K562 (cell line): ENCODE measurements around the gene NISCH. TPM values are rescaled to one million over a fixed set of nuclear protein-coding genes. Genes with fewer than 3 reads are reported as not detected.

Experiments used
- E2F6 ChIP-seq, 2 experiments: IDR thresholded peaks; 2 replicates each; pipeline ENCODE4 v1.6.1; 2011; ENCODE audit warnings: borderline replicate concordance in 1 of 2, control low read depth in 1 of 2, low read depth in 1 of 2, low read length in 1 of 2, mild to moderate bottlenecking in 1 of 2, mixed read lengths in 1 of 2, moderate library complexity in 1 of 2; ENCODE audit not compliant: insufficient read depth in 1 of 2, insufficient read length in 1 of 2, poor library complexity in 1 of 2, severe bottlenecking in 1 of 2; ENCODE audit errors: extremely low read depth in 1 of 2
- EP300 ChIP-seq: IDR thresholded peaks from 2 replicates; pipeline ENCODE4 v1.6.1; 2012; ENCODE audit warnings: low read length, improper control_type of control experiment
- ESRRB ChIP-seq: fragments of 250-450 bp; sonication (Bioruptor Pico); IDR thresholded peaks from 2 replicates; pipeline ENCODE4 v1.5.0; 2020; ENCODE audit warnings: mild to moderate bottlenecking, moderate library complexity, borderline replicate concordance
- L3MBTL2 ChIP-seq: fragments of 450-650 bp; IDR thresholded peaks from 2 replicates; pipeline ENCODE4 v1.6.1; 2016; ENCODE audit warnings: mild to moderate bottlenecking, moderate library complexity
- MTA3 ChIP-seq: fragments of 450-650 bp; formaldehyde crosslinking; IDR thresholded peaks from 2 replicates; pipeline ENCODE4 v1.6.1; 2017; ENCODE audit warnings: mild to moderate bottlenecking, borderline replicate concordance
- NR2C1 ChIP-seq, 2 experiments: fragments of 450-650 bp; IDR thresholded peaks; 2 replicates each; pipeline ENCODE4 v1.6.1; 2017; ENCODE audit warnings: mild to moderate bottlenecking in 2 of 2, antibody characterized with exemption in 1 of 2, inconsistent platforms in 1 of 2, missing compliant biosample characterization in 1 of 2, missing genetic modification characterization in 1 of 2
- TCF7 ChIP-seq: sonication (generic); IDR thresholded peaks from 2 replicates; pipeline ENCODE4 v1.6.1; 2016; ENCODE audit warnings: antibody characterized with exemption, borderline replicate concordance
- TFAP4 ChIP-seq: sonication (generic); formaldehyde crosslinking; IDR thresholded peaks from 2 replicates; pipeline ENCODE4 v1.8.0; 2022; ENCODE audit warnings: missing genetic modification reagents, mild to moderate bottlenecking, moderate library complexity, borderline replicate concordance
- ZFX ChIP-seq: sonication (generic); formaldehyde crosslinking; IDR thresholded peaks from 2 replicates; pipeline ENCODE4 v1.8.0; 2022; ENCODE audit warnings: mild to moderate bottlenecking, missing genetic modification reagents, moderate library complexity
- ZNF740 ChIP-seq, 3 experiments: fragments of 200-800 bp in 1 of 3; sonication (Bioruptor generic) in 1 of 3; sonication (generic) in 1 of 3; formaldehyde crosslinking in 1 of 3; IDR thresholded peaks; 2 replicates each; pipeline versions ENCODE4 v1.6.1 to v1.8.0; 2016 to 2022; ENCODE audit warnings: mild to moderate bottlenecking in 2 of 3, missing compliant biosample characterization in 2 of 3, missing genetic modification characterization in 2 of 3, missing genetic modification reagents in 1 of 3
- polyA plus RNA-seq, 8 experiments: library from polyadenylated mRNA; depleted of rRNA in 4 of 8; stranded (reverse) in 5 of 8; unstranded in 3 of 8; fragments of >200 nt; fragmentation: Nextera tagmentation in 2 of 8; fragmentation: Illumina TruSeq in 1 of 8; extraction: Ambion mirVana in 2 of 8; extraction: Trizol in 1 of 8; gene quantifications; 2 replicates each; pipeline versions ENCODE4 v1.2.1 to v1.2.3, GENCODE V29; 2011 to 2014; ENCODE audit warnings: inconsistent platforms in 1 of 8, missing spikeins in 1 of 8
- total RNA-seq, 7 experiments: library from RNA; depleted of rRNA in 6 of 7; stranded (reverse); fragments of >200 nt in 6 of 7; fragmentation: Illumina TruSeq in 2 of 7; extraction: Trizol in 2 of 7; gene quantifications; 2 replicates each; pipeline versions ENCODE4 v1.2.1 to v1.2.3, GENCODE V29; 2011 to 2021; ENCODE audit warnings: low replicate concordance in 1 of 7
- TF ChIP-seq, protein P1 (sequence below), 2 experiments: fragments of 450-650 bp in 1 of 2; sonication (generic) in 1 of 2; formaldehyde crosslinking; conservative IDR thresholded peaks; 2 replicates each; pipeline versions ENCODE4 v1.4.0 to v1.8.1; 2020 to 2022; ENCODE audit warnings: mild to moderate bottlenecking in 1 of 2, missing genetic modification reagents in 1 of 2
- TF ChIP-seq, protein P2 (sequence below): fragments of 450-650 bp; IDR thresholded peaks from 2 replicates; pipeline ENCODE4 v1.6.1; 2018; ENCODE audit warnings: mild to moderate bottlenecking, low read depth; ENCODE audit not compliant: partially characterized antibody
- TF ChIP-seq, protein P3 (sequence below): fragments of 150-350 bp; conservative IDR thresholded peaks from 2 replicates; pipeline ENCODE4 v1.6.1; 2014; ENCODE audit warnings: low read length
- TF ChIP-seq, protein P4 (sequence below): sonication (generic); IDR thresholded peaks from 2 replicates; pipeline ENCODE4 v1.6.1; 2016

The NISCH gene
- total and polyA plus RNA-seq, 9 of the 15 experiments (the other 6 are each of a cell fraction or from before 2014, with no cell fraction given), result 0.44 to 43.5 (median 23.4) TPM

- TF ChIP-seq ESRRB (CRISPR knock-in tag) (no peak), ZFX (peak; percentile 35; the same call in 1 of the 2 replicates), E2F6 (IDR thresholded peaks at IDR 0.05; ENCODE audit: borderline replicate concordance in 1 of 2, extremely low read depth in 1 of 2, insufficient read depth in 1 of 2, insufficient read length in 1 of 2, low read depth in 1 of 2, low read length in 1 of 2, poor library complexity in 1 of 2, severe bottlenecking in 1 of 2) (peak in 1 of 2 experiments; percentile 33), TFAP4 (CRISPR knock-in tag) (peak; percentile 47; the same call in 1 of the 2 replicates), MTA3 (0 out of 2 replicates have a peak, but pooled peaks have one; percentile 27), ZNF740 (CRISPR knock-in tag; IDR thresholded peaks at IDR 0.05) (no peak), ZNF740 (tag; IDR thresholded peaks at IDR 0.05) (no peak), TCF7 (no peak), EP300 (no peak), L3MBTL2 (no peak), NR2C1 (IDR thresholded peaks at IDR 0.05) (peak; percentile 96), NR2C1 (tag; IDR thresholded peaks at IDR 0.05) (peak; percentile 96)
- TF ChIP-seq, protein P1, sequence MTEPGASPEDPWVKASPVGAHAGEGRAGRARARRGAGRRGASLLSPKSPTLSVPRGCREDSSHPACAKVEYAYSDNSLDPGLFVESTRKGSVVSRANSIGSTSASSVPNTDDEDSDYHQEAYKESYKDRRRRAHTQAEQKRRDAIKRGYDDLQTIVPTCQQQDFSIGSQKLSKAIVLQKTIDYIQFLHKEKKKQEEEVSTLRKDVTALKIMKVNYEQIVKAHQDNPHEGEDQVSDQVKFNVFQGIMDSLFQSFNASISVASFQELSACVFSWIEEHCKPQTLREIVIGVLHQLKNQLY (CRISPR knock-in tag; conservative IDR thresholded peaks at IDR 0.05), result no peak
- TF ChIP-seq, protein P2, sequence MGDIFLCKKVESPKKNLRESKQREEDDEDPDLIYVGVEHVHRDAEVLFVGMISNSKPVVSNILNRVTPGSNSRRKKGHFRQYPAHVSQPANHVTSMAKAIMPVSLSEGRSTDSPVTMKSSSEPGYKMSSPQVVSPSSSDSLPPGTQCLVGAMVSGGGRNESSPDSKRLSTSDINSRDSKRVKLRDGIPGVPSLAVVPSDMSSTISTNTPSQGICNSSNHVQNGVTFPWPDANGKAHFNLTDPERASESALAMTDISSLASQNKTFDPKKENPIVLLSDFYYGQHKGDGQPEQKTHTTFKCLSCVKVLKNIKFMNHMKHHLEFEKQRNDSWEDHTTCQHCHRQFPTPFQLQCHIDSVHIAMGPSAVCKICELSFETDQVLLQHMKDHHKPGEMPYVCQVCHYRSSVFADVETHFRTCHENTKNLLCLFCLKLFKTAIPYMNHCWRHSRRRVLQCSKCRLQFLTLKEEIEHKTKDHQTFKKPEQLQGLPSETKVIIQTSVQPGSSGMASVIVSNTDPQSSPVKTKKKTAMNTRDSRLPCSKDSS, result no peak
- TF ChIP-seq, protein P3, sequence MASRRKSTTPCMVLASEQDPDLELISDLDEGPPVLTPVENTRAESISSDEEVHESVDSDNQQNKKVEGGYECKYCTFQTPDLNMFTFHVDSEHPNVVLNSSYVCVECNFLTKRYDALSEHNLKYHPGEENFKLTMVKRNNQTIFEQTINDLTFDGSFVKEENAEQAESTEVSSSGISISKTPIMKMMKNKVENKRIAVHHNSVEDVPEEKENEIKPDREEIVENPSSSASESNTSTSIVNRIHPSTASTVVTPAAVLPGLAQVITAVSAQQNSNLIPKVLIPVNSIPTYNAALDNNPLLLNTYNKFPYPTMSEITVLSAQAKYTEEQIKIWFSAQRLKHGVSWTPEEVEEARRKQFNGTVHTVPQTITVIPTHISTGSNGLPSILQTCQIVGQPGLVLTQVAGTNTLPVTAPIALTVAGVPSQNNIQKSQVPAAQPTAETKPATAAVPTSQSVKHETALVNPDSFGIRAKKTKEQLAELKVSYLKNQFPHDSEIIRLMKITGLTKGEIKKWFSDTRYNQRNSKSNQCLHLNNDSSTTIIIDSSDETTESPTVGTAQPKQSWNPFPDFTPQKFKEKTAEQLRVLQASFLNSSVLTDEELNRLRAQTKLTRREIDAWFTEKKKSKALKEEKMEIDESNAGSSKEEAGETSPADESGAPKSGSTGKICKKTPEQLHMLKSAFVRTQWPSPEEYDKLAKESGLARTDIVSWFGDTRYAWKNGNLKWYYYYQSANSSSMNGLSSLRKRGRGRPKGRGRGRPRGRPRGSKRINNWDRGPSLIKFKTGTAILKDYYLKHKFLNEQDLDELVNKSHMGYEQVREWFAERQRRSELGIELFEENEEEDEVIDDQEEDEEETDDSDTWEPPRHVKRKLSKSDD, result no peak
- TF ChIP-seq, protein P4, sequence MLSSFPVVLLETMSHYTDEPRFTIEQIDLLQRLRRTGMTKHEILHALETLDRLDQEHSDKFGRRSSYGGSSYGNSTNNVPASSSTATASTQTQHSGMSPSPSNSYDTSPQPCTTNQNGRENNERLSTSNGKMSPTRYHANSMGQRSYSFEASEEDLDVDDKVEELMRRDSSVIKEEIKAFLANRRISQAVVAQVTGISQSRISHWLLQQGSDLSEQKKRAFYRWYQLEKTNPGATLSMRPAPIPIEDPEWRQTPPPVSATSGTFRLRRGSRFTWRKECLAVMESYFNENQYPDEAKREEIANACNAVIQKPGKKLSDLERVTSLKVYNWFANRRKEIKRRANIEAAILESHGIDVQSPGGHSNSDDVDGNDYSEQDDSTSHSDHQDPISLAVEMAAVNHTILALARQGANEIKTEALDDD, result no peak
Observed at GRCh38 chr3:52444860-52445793, 10.3 kb upstream of the NISCH start, which contains the start of gene SEMA3G (continued).
